Stimulated activated CD4-positive, alpha-beta T cell treated with anti-CD3 and anti-CD28 coated beads, TNF-alpha, amount 100 ng/mL, for 1 hour (primary cell): Measurements from ENCODE around the gene SLC35C1.

Experiments used
- DNase-seq, 3 donors: peaks; one replicate each; pipeline ENCODE4 v3.0.0-alpha.2; 2020; ENCODE audit warnings: low read depth in 3 of 3, low spot score in 1 of 3

The SLC35C1 gene

DNA sequence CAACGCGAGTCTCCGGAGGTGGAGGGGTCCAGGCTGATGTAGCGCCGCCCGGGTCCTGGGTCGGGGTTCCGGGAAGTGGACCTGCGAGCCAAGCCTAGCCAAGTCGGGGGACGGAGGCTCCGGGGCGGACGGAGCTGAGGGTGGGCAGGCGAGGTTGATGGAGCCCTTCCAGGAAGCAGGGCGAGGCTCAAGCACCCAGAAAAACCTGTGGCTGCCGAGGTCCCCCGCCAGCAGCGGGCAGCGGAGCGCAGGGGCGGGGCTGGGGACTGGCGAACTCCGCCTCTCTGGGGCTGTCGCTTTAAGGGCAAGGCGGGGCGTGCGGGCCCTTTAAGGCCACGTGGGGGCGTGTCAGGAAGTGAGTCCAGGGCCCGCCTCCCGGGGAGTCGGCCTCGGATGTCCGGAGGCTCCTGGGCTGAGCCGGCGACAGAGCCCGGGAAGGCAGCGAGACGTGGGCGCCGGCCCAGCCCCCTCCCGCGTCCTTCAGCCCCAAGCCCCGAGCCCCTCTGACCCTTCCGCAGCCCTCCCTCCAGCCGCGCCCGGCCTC lies at the start of gene SLC35C1:
TSS of gene SLC35C1 (plus strand) at position 389 of the 544 bp plus-strand sequence. CDS start 653 bp downstream, outside the sequence.
- peak; percentile 90 to 95 (median 91) for DNase-seq

GRCh38 chr11:45755281-45755859 lies 49.6 kb upstream of the SLC35C1 start:
- no peak for DNase-seq

DNA sequence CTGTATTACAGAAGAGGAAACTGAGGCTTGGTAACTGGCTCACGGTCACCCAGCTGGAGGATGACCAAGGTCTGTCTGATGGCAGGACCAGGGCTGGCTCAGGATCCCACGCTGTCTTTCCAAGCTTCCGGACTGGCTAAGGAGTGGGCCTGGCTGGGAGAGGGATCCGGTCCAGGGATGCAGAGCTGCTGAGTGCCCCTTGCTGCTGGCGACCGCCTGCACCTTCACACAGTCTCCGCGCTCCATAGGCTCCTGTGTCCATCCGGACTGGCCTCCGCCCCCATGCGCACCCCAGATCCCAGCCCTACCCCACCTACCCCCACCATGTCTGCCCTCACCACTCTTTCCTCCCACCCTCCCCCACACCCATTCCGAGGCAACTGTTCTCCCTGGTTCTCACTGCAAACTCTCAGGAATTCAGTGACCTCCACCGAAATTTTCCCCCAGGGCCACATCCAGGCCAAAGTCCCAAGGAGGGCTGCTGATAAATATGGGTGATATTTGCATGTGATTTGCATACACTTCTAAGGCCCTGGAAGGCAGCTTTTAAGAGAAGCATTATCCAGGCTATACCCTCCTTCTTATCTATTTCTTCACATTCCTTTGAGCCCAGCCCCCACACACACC lies 48.5 kb upstream of the SLC35C1 start:
- no peak for DNase-seq

DNA sequence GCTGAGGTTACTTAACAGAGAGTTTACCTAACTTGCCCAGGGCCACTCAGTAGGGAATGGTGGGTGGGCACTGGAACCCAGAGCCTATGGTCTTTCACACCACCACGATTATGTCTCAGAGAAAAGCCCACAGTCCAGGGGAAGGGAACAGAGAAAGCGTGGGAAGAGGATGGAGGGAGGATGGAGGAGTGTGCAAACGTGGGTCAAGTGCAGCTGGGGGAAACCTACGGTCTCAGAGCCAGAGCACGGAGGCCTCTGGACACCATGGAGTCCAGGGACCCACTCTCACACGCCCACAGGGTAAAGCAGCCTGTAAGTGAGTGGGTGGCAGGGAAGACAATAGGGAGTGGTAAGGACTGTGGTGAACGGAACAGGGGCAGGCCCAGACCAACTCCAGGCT lies 47.3 kb upstream of the SLC35C1 start:
- DNase-seq, result no peak

DNA sequence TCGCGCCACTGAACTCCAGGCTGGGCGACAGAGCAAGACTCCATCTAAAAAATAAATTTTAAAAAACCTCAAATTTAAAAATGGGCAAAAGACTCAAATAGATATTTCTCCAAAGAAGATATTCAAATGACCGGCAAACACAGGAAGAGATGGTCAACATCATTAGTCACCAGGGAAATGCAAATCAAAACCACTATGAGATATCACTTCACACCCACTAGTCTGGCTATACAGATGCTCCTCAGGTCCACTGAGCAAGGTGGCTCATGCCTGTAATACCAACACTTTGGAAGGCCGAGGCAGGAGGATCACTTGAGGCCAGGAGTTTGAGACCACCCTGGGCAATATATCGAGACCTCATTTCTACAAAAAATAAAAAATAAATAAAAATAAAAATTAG lies 43.3 kb upstream of the SLC35C1 start:
- no peak for DNase-seq

DNA sequence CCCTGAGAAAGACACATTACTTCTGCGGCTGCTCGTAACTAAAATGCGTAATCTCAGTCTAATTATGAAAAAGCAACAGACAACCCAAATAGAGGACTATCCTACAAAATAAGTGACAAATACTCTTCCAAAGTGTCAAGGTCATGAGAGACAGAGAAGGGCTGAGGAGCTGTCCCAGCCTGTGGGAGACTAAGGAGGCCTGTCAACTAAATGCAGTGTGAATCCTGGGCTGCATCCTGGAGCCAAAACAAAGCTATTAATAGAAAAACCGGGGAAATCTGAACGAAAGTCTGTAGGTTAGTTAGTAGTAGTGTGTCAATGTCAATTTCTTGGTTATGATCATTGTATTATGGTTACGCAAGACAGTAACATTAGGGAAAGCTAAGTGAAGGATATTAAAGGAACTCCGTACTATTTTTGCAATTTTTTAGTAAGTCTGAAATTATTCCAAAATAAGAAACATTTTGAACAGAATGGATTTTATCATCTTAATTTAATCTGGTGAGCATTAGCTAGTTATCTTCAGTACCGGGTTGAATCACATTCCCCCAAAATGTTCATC lies 39.8 kb upstream of the SLC35C1 start:
- no peak for DNase-seq

DNA sequence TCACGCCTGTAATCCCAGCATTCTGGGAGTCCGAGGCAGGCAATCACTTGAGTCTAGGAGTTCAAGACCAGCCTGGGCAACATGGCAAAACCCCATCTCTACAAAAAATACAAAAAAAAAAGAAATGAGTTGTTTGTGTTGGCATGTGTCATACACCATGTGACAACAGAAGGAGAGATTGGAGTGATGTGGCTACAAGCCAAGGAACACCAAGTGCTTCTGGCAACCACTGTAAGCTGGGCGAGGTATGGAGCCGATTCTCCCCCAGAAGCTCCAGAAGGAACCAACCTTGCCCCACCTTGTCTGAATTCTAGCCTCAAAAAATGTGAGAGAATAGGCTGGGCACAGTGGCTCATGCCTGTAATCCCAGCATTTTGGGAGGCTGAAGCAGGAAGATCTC lies 39.1 kb upstream of the SLC35C1 start:
- DNase-seq, result no peak

DNA sequence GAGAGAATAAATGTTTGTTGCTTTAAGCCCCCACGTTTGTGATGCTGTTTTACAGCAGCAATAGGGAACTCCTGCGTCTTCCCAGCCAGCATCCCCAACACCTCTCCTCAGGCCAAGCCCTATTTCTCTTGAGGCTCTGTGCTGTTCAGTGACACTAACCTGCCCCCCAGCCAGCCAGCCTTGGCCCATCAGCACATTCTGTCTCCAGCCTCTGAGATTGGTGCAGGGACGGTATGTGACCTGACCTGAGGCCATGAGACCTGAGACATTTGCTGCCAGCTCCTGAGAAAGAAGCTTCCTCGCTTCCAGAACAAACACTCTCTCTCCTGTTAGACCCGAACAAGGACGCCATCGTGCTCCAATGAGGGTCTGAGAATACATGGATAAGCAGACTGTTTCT lies 38.5 kb upstream of the SLC35C1 start:
- DNase-seq, result no peak

DNA sequence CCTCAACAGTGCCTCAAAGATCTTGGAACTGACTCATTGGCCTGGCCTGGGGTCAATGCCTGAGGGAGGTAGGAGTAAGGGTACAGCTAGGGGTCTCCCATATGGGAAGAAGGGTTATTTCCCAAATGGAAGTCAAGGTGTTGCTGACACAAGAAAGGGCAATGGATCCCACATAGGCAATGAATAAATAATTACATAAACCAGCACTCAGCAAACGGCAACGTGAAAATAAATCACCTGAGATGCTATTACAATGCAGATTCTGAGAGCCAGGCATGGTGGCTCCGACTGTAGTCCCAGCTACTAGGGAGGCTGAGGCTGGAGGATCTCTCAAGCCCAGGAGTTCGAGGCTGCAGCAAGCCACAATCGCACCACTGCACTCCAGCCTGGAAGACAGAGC lies 36.5 kb upstream of the SLC35C1 start:
- no peak for DNase-seq

- DNase-seq, result no peak
Measured at GRCh38 chr11:45769960-45770359, 35.0 kb upstream of the SLC35C1 start.

DNA sequence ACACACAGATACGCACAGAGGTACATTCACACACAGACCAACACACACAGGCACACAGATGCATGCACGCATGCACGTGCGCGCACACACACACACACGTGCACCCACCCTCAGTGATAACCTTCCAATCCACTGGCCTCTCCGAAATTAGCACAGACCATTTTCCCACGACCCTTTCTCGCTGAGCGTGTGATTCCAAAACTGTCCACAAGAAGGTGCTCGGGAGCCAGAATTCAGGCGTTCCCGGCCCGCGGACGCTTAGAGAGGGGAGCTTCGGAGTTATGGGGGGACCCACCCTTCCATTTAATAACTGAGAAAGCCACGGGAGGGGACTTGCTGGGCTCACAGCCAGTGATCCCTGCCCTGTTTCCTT lies 33.8 kb upstream of the SLC35C1 start:
- peak; percentile 3 to 70 (median 38) for DNase-seq

DNA sequence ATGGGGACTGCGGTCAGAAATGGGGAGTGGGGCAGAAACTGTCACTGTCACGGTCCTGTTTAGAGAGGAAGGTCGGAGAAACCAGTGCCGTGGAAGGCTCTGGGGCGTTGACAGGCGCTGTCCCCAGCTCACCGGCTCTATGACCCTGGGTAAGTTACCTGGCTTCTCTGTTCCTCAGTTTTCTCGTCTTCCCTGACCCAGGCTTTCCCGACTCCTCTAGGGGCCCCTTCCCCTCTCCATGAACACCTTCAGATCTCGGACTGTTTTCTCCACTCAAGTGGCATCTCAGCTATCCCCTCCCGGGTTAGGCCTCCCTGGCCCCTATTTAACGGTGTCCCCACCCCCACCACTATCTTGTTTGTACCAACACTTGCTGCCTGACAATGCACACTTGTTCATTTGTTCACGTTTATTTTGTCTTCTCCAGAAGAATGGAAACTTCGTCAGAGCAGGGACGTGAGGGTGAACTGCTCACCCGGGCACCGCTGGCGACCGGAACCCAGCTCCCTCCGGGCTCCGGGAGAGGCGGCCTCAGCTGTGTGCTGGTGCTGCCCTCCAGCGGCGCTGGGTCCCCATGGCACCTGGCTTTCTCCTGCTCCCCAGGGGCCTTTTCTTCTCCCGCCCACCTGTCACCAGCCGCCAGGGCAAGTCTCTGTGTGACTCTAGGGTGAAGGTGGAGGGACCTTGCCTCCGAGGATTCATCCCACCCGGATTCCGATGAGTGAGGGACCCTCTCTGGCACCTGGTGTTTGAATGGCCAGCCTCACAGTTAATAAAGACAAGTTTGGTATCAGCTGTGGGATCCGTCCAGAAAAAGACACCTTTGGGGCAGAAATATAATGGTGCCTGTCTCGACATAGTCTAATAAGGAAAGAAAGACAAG lies 33.1 kb upstream of the SLC35C1 start:
- DNase-seq, result peak; percentile 45 to 77 (median 55)

DNA sequence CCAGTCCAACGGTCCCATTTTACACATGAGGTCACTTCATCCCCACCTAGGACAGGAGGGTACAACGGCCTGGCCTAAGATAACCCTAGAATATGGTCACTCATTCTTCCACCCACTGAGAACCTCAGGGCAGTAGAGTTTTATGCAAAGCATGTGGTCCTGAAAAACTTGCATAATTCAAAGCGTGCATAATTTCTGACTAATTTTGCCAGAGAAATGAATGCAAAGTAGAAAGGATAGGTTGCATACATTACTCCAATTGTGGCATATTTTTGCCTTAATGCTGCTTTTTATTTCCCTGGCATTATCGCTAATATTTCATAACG lies 32.5 kb upstream of the SLC35C1 start:
- no peak for DNase-seq

DNA sequence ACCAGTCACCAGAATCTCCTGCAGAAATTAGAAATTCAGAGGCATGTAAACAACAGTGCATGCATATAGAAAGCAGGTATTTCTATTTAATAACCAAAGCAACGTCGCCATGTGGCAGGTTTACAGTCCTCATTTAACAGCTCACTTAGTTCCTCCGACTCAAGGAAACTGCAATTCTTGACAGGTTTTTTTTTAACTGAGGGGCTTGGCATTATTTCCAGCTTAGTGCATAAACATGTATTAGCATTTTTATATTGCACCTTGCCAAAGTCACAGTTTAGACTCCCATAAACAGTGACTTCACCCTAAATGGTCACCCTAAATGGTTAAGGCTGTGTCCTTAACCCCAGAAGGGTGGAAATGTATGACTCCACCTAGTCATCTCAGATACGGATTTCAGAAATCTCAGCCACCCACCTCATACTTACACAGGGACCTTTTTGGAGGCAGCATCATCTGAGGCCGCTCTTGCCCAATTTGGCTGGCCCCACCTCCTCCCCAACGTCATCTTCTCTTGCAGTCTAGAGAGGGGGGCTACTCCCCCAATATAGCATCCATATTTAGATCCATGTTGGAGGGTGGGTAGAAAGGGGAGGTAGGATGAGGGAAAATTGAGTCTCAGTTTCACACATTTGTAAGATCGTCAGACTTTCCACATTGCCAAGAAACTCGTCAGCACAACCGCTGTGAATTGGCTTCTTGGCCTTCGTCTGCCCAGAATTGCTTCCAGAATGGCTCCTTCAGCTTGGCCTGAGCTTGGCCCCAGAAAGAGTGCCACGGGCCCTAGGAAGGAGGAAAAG lies 31.8 kb upstream of the SLC35C1 start:
- DNase-seq, result no peak

DNA sequence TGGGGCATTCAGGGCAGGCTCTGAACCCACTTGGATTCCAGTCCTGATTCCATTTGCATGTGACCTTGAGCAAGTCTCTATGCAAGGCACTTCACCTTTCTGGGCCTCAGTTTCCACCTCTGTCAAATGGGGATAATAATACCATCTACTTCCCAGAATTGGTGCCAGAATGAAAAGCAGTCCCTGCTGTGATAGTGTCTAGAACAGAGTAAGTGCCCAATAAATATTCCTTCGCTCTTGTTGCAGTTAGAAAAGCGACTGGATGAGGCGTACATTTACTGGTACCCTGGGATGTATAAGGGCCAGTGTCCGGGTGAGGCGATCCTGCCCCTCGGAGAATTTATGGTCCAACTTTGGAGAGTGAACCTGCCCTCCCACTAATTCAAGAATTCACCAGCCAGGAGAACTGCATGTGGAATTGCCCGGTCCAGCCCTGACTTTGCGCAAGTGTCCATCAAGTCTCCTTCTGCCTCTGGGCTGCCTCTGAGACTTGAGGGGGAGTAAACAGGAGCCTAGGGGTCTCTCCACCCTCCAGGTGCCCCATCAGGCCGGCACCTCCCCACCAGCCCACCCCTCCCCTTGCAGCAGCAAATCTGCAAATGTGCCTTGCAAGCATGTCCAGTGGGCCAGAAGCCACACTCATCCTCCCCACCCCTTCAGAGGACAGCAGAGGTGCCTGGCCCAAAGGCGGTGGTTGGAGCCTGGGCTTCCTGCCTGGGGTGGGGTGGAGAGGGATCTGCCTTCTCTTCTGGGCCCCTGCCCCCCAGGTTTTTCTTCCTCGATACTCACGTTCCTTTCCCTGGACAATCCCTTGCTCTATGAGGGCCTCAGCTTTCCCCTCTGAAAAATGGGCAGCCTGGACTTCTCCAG lies 30.9 kb upstream of the SLC35C1 start:
- no peak for DNase-seq

- no peak for DNase-seq
Measured at GRCh38 chr11:45774786-45775185, 30.2 kb upstream of the SLC35C1 start.

GRCh38 chr11:45777127-45777969 lies 27.6 kb upstream of the SLC35C1 start:
- no peak for DNase-seq

DNA sequence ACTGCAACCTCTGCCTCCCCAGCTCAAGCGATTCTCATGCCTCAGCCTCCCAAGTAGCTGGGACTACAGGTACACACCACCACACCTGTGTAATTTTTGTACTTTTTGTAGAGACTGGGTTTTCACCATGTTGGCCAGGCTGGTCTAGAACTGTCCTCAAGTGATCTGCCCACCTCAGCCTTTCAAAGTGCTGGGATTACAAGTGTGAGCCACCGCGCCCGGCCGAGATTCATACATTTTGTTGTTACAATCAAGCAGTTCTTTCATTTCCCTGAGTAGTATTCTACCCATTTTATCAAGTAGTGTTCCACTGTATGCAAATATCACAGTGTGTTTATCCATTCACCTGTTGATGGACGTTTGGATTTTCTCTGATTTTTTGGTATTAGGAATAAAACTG lies 26.6 kb upstream of the SLC35C1 start:
- DNase-seq, result no peak

GRCh38 chr11:45779602-45780001 lies 25.3 kb upstream of the SLC35C1 start:
- DNase-seq, result no peak
